Midbrain (tissue), 1 donor: ENCODE data around the gene DCDC1.

ENCODE experiments used
- DNase-seq: peaks from one replicate; lab custom pipeline; 2025; lab: John Stamatoyannopoulos, UW

The DCDC1 gene

GRCh38 chr11:30837252-30837651, 532.3 kb downstream of the DCDC1 start:
- no peak for DNase-seq

- DNase-seq: no peak
Observed at GRCh38 chr11:30832831-30833230, 536.7 kb downstream of the DCDC1 start.

GRCh38 chr11:30830681-30831080, 538.9 kb downstream of the DCDC1 start:
- no peak for DNase-seq

- no peak for DNase-seq
Observed at GRCh38 chr11:30826911-30827310, 542.6 kb downstream of the DCDC1 start.

GRCh38 chr11:30825723-30826122, 543.8 kb downstream of the DCDC1 start:
- DNase-seq: no peak

- no peak for DNase-seq
Observed at GRCh38 chr11:30823119-30823518, 546.4 kb downstream of the DCDC1 start.

GRCh38 chr11:30821438-30821965, 548.0 kb downstream of the DCDC1 start:
- DNase-seq: no peak

GRCh38 chr11:30818721-30819120, 550.8 kb downstream of the DCDC1 start:
- DNase-seq: no peak

GRCh38 chr11:30816959-30817880, 552.3 kb downstream of the DCDC1 start:
- no peak for DNase-seq

- DNase-seq: no peak
Observed at GRCh38 chr11:30815619-30816018, 553.9 kb downstream of the DCDC1 start.

GRCh38 chr11:30814737-30815136, 554.8 kb downstream of the DCDC1 start:
- no peak for DNase-seq
